Activated CD4-positive, CD25-positive, alpha-beta regulatory T cell treated with anti-CD3 and anti-CD28 coated beads, Interleukin-2, amount 50 U/mL, for 16 hours (primary cell): Measurements from ENCODE around the gene CAMK4.
"Not testable (repeated sequence)": the region's sequence is repeated elsewhere in the genome, so short reads cannot be mapped to it uniquely, and the experiment has no call there.

Source experiments
- DNase-seq: peaks from one replicate; pipeline ENCODE4 v3.0.0-alpha.2; 2020; ENCODE audit warnings: low read depth, low spot score

CAMK4 gene

GRCh38 chr5:111310711-111311620, 86.8 kb downstream of the CAMK4 start:
- DNase-seq = no peak

- no peak for DNase-seq
Measured at GRCh38 chr5:111311666-111312065, 87.5 kb downstream of the CAMK4 start.

DNA sequence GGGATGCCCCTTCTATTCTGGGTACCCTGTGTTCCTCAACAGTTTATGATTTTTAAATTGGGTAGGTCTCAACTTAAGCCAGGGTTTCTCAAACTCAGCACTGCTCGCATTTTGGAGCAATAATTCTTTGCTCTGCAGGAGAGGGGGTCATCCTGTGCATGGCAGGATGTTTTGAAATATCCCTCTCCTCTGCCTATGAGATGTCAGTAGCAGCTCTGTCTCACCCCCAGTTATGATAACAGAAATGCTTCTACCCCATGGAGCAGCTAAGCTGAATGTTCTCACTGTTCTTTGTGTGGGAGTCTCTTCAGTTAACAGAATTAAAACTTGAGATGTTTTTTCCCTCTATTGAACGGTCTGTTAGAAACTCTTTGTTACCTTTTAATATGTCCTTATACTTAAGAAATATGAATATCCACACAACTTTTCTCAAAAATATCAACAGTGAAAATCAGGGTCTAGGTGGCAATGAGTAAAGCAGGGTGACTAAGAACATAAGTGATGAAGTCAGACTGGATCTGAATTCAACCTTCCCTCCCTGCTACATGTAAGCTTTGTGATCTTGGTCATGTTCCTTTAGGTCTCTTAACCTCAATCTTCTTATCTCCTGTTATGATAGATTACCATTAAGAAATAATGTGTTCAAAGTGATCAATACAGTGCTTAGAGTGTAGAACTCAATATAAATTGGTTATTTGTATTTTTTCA, 89.0 kb downstream of the CAMK4 start:
- no peak for DNase-seq

- DNase-seq = no peak
Measured at GRCh38 chr5:111320953-111321352, 96.8 kb downstream of the CAMK4 start.

- no peak for DNase-seq
Measured at GRCh38 chr5:111321376-111321775, 97.2 kb downstream of the CAMK4 start.

DNA sequence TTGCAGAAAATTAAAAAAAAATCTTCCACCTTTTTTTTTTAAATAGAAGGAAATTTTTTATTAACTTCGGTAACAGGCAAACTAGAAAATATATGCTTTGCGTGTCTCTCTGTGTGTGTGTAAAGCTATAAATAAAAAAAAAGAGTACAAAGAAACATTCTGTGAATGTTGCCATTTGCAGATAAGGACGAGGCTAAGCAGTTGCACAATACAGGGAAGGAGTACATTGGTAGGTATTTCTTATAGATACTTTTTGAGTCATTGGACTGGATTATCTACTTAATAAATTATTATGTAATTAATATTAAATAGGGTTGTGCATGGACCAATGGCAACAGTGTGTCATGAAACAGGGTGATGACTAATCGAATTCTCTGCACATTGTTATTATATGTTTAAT, 102.4 kb downstream of the CAMK4 start:
- no peak for DNase-seq

DNA sequence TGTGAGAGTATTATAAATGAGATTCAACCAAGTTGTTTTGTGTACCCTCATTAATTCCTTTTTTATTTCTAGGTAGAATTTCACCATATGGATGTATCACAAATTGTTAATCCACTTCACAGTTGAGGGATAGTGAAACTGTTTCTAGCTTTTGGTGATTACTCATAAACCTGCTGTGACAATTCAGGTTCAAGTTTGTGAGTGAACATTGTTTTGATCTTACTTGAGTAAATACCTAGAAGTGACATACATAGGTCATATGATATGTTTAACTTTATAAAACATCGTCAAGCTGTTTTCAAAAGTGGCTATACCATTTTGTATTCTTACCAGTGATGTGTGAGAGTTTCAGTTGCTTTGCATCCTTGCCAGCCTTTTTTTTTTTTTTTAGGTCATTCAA, 112.9 kb downstream of the CAMK4 start:
- no peak for DNase-seq

GRCh38 chr5:111337688-111338087, 113.5 kb downstream of the CAMK4 start:
- DNase-seq = no peak

GRCh38 chr5:111345731-111346130, 121.5 kb downstream of the CAMK4 start:
- no peak for DNase-seq

DNA sequence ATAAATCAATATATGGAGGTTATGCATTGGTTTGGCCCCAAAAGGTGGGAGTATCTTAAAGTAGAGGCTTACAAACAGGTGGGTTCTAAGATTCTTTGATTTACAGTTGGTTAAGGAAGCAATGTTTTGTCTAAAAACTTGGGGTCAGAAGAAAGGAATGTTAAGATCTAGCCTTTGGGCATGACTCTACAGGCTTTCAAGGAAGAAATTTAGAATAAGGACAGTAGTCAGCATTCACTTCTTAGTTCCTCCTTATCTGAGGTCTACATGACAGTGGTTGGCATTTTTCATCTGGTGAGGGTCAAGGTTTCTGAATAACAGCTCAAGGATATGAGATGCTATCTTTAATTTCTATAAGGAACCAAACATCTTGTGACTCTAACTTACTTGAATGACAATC, 122.8 kb downstream of the CAMK4 start:
- no peak for DNase-seq

GRCh38 chr5:111348661-111349329, 124.6 kb downstream of the CAMK4 start:
- no peak for DNase-seq

- DNase-seq = no peak
Measured at GRCh38 chr5:111349429-111349828, 125.2 kb downstream of the CAMK4 start.

DNA sequence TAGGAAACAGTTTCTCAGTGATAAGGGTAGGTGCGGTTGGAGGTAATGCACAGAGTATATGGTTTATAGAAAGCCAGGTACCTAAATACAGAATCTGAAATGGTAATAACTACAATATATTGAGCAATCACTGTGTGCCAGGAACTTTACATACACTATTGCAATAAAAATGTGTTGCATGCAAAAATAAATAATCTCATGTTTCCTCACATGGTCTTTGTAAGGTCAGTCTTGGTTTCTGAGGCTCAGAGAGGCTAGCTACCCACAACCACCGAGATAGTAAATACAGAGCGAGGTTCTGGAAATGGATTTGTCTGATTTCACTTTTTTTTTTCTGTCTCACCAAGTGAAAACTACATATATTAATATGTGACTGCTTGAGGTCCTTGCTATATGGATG, 128.9 kb downstream of the CAMK4 start:
- no peak for DNase-seq

GRCh38 chr5:111358726-111359125, 134.5 kb downstream of the CAMK4 start:
- not testable (repeated sequence) for DNase-seq

- no peak for DNase-seq
Measured at GRCh38 chr5:111360173-111360572, 136.0 kb downstream of the CAMK4 start.

GRCh38 chr5:111364992-111365391, 140.8 kb downstream of the CAMK4 start:
- no peak for DNase-seq

- DNase-seq = no peak
Measured at GRCh38 chr5:111366388-111366787, 142.2 kb downstream of the CAMK4 start.

DNA sequence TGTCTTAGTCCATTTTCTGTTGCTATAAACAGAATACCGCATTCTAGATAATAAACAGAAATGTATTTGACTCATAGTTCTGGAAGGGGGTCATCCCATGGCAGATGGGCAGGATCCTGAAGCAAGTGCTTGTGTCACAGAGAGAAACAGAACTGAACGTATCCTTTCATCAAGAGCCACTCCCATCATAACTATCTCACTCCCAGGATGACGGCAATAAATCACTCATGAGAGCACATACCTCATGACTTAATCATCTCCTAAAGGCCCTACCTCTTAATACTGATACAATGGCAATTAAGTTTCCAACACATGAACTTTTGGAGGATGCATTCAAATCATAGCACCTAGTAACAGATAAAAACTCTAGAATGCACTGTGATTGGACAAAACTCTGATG, 142.9 kb downstream of the CAMK4 start:
- no peak for DNase-seq

GRCh38 chr5:111372799-111373198, 148.6 kb downstream of the CAMK4 start:
- DNase-seq = no peak

GRCh38 chr5:111374380-111374779, 150.2 kb downstream of the CAMK4 start:
- DNase-seq = no peak

- DNase-seq = no peak
Measured at GRCh38 chr5:111375645-111376044, 151.5 kb downstream of the CAMK4 start.

GRCh38 chr5:111377306-111377705, 153.1 kb downstream of the CAMK4 start:
- DNase-seq = no peak
